Testis (tissue), 3 donors: Measurements from ENCODE around the gene NACC2. TPM values are rescaled to one million over a fixed set of nuclear protein-coding genes. Genes with fewer than 3 reads are reported as not detected.

Experiments used
- DNase-seq: peaks from one replicate; pipeline ENCODE4 v3.0.0-alpha.2; 2019
- H3K27ac ChIP-seq, 2 donors: fragments of 200-600 bp; sonication (generic); one replicate each; pipeline ENCODE4 v1.5.1; 2019
- H3K27me3 ChIP-seq: fragments of 200-600 bp; sonication (generic); one replicate; pipeline ENCODE4 v1.5.1; 2019
- H3K36me3 ChIP-seq: fragments of 200-600 bp; sonication (generic); one replicate; pipeline ENCODE4 v1.5.1; 2017; ENCODE audit warnings: low read depth; ENCODE audit errors: missing control alignments
- H3K4me1 ChIP-seq: fragments of 200-600 bp; sonication (generic); one replicate; pipeline ENCODE4 v1.5.1; 2019
- H3K4me3 ChIP-seq, 2 donors: fragments of 200-600 bp; sonication (generic); one replicate each; pipeline ENCODE4 v1.5.1; 2017 to 2019
- H3K9me3 ChIP-seq: fragments of 200-600 bp; sonication (generic); one replicate; pipeline ENCODE4 v1.5.1; 2017
- CTCF ChIP-seq, 3 experiments: fragments of 450-650 bp in 2 of 3; fragments of 200-600 bp in 1 of 3; sonication (generic) in 1 of 3; IDR thresholded peaks; one replicate each; pipeline ENCODE4 v1.5.1; 2016 to 2019; ENCODE audit warnings: antibody characterized with exemption in 3 of 3, mild to moderate bottlenecking in 2 of 3, moderate library complexity in 1 of 3
- POLR2A ChIP-seq: fragments of 450-650 bp; IDR thresholded peaks from one replicate; pipeline ENCODE4 v1.6.1; 2017; ENCODE audit warnings: antibody characterized with exemption, mild to moderate bottlenecking, moderate library complexity
- WGBS, 2 donors: methylation state at CpG; one replicate each; pipeline ENCODE4 v1.1.5; 2018; 5-methylcytosine and 5-hydroxymethylcytosine counted together
- intact Hi-C: fragments of 100-400 bp; cut with DNase I; formaldehyde crosslinking; loops from one replicate; pipeline ENCODE4 v1.15.1; 2023; ENCODE audit warnings: low total_unique reads
- polyA plus RNA-seq: library from polyadenylated mRNA; stranded (reverse); fragments of 350-450 nt; fragmentation: Illumina TruSeq; extraction: RNeasy Lipid Tissue Mini Kit (QIAGEN cat#74804); gene quantifications from one replicate; pipeline ENCODE4 v1.2.3, GENCODE V29; 2014; ENCODE audit warnings: low read depth, low replicate concordance; ENCODE audit not compliant: insufficient read depth
- total RNA-seq, 2 donors: library from RNA; depleted of rRNA; stranded (reverse); fragments of >200 nt; gene quantifications; one replicate each; pipeline ENCODE4 v1.2.3, GENCODE V29; 2016

The NACC2 gene
- total and polyA plus RNA-seq, 3 donors from 2014 or later = 29.3 to 49.7 (median 49.5) TPM

- H3K4me3 ChIP-seq = no peak overlapping the region
- intact Hi-C loops = no loop called here
- WGBS, 2 donors = 82 to 86% methylated on average over 16 to 30 of the region's 30 CpGs
- no peak for DNase-seq
- peaks cover 12% of the 10 kb centered on the region for H3K4me1 ChIP-seq
- H3K27me3 ChIP-seq = no peaks in the 10 kb centered on the region
- H3K9me3 ChIP-seq = no peaks in the 10 kb centered on the region
- no peaks in the 10 kb centered on the region for H3K36me3 ChIP-seq
- TF ChIP-seq POLR2A = no peak
- H3K27ac ChIP-seq = no peak overlapping the region
These were observed 39.2 kb downstream of the NACC2 start for GRCh38 chr9:136055715-136056545.

- peaks cover 17% of the 10 kb centered on the region for H3K4me1 ChIP-seq
- no peaks in the 10 kb centered on the region for H3K9me3 ChIP-seq
- TF ChIP-seq POLR2A = no peak
- TF ChIP-seq CTCF (IDR thresholded peaks at IDR 0.05) = no peak
- DNase-seq = no peak
- H3K27ac ChIP-seq = no peak overlapping the region
- no peaks in the 10 kb centered on the region for H3K36me3 ChIP-seq
- 92 to 99% methylated on average over 8 to 18 of the region's 18 CpGs for WGBS, 2 donors
- no peak overlapping the region for H3K4me3 ChIP-seq
- no peaks in the 10 kb centered on the region for H3K27me3 ChIP-seq
- intact Hi-C loops = no loop called here
These were observed 40.0 kb downstream of the NACC2 start for GRCh38 chr9:136054798-136055714.

- H3K4me1 ChIP-seq = peaks cover 17% of the 10 kb centered on the region
- WGBS, 2 donors = 93 to 100% methylated on average over 4 to 12 of the region's 12 CpGs
- no peaks in the 10 kb centered on the region for H3K36me3 ChIP-seq
- TF ChIP-seq CTCF (IDR thresholded peaks at IDR 0.05) (no peak), POLR2A (no peak)
- no peak for DNase-seq
- H3K27me3 ChIP-seq = no peaks in the 10 kb centered on the region
- H3K4me3 ChIP-seq = no peak overlapping the region
- H3K9me3 ChIP-seq = no peaks in the 10 kb centered on the region
- H3K27ac ChIP-seq = no peak overlapping the region
- intact Hi-C loops = no loop called here
These were observed 40.9 kb downstream of the NACC2 start for GRCh38 chr9:136054146-136054545.

GRCh38 chr9:136053757-136054142 is 41.3 kb downstream of the NACC2 start:
- Histone ChIP-seq H3K9me3 (no peaks in the 10 kb centered on the region), H3K27me3 (no peaks in the 10 kb centered on the region), H3K4me1 (peaks cover 17% of the 10 kb centered on the region), H3K36me3 (no peaks in the 10 kb centered on the region), H3K27ac (no peak overlapping the region), H3K4me3 (no peak overlapping the region)
- WGBS, 2 donors = 77 to 91% methylated on average over 5 to 8 of the region's 8 CpGs
- no peak for TF ChIP-seq POLR2A
- TF ChIP-seq CTCF (IDR thresholded peaks at IDR 0.05) = no peak
- DNase-seq = no peak
- intact Hi-C loops = no loop called here
